ENCODE data around the gene SPPL2B. TPM values are rescaled to one million over a fixed set of nuclear protein-coding genes. Genes with fewer than 3 reads are reported as not detected.

Gene SPPL2B
- total RNA-seq, 1 donor from 2014 or later, result 16.3 TPM

GRCh38 chr19:2294687-2295335 is 33.7 kb upstream of the SPPL2B start:
- FAIRE-seq (no peak), DNase-seq (ENCODE audit: low spot score in 2 of 2) (peak; percentile 59 to 75)

- FAIRE-seq (no peak), DNase-seq (ENCODE audit: low spot score in 2 of 2) (no peak)
These were observed 32.3 kb upstream of the SPPL2B start for GRCh38 chr19:2296141-2296540.

- DNase-seq (ENCODE audit: low spot score in 2 of 2) (no peak), FAIRE-seq (no peak)
These were observed 28.0 kb upstream of the SPPL2B start for GRCh38 chr19:2300533-2300932.

GRCh38 chr19:2302319-2303210 is 25.9 kb upstream of the SPPL2B start:
- peak; percentile 54 to 80 for DNase-seq (ENCODE audit: low spot score in 2 of 2)
- no peak for FAIRE-seq

- DNase-seq (ENCODE audit: low spot score in 2 of 2) (no peak), FAIRE-seq (no peak)
These were observed 25.2 kb upstream of the SPPL2B start for GRCh38 chr19:2303211-2303798.

- FAIRE-seq, result no peak
- no peak for DNase-seq (ENCODE audit: low spot score in 2 of 2)
These were observed 22.8 kb upstream of the SPPL2B start for GRCh38 chr19:2305452-2306280.

GRCh38 chr19:2306281-2306806 is 22.1 kb upstream of the SPPL2B start:
- DNase-seq (ENCODE audit: low spot score in 2 of 2), result no peak
- no peak for FAIRE-seq

GRCh38 chr19:2306971-2307370 is 21.5 kb upstream of the SPPL2B start:
- FAIRE-seq, result no peak

GRCh38 chr19:2307518-2308012 is 20.9 kb upstream of the SPPL2B start:
- FAIRE-seq (no peak), DNase-seq (ENCODE audit: low spot score in 2 of 2) (no peak)

More at GRCh38 chr19:2306971-2307370, 21.5 kb upstream of the SPPL2B start:
- DNase-seq (ENCODE audit: low spot score in 2 of 2), result no peak

GRCh38 chr19:2308114-2308556 is 20.3 kb upstream of the SPPL2B start, which contains the start of gene LINGO3:
Gene LINGO3 (minus strand): TSS chr19:2308154. CDS start chr19:2291776, 16,378 bp downstream.
- no peak for FAIRE-seq
- no peak for DNase-seq (ENCODE audit: low spot score in 2 of 2)

GRCh38 chr19:2309734-2310362 is 18.6 kb upstream of the SPPL2B start:
- FAIRE-seq (no peak), DNase-seq (ENCODE audit: low spot score in 2 of 2) (peak in 1 of 2 donors; percentile 59)

- FAIRE-seq (no peak), DNase-seq (ENCODE audit: low spot score in 2 of 2) (no peak)
These were observed 17.4 kb upstream of the SPPL2B start for GRCh38 chr19:2311093-2311492.

- no peak for FAIRE-seq
- no peak for DNase-seq (ENCODE audit: low spot score in 2 of 2)
These were observed 15.5 kb upstream of the SPPL2B start for GRCh38 chr19:2312820-2313501.

GRCh38 chr19:2315121-2315817 is 13.2 kb upstream of the SPPL2B start:
- DNase-seq (ENCODE audit: low spot score in 2 of 2) (no peak), FAIRE-seq (no peak)

- FAIRE-seq, result no peak
- peak; percentile 78 to 82 for DNase-seq (ENCODE audit: low spot score in 2 of 2)
These were observed 12.6 kb upstream of the SPPL2B start for GRCh38 chr19:2315818-2316353.

- no peak for DNase-seq (ENCODE audit: low spot score in 2 of 2)
- FAIRE-seq, result no peak
These were observed 11.2 kb upstream of the SPPL2B start for GRCh38 chr19:2317300-2317699.

- no peak for DNase-seq (ENCODE audit: low spot score in 2 of 2)
- FAIRE-seq, result no peak
These were observed 10.7 kb upstream of the SPPL2B start for GRCh38 chr19:2317756-2318155.

- FAIRE-seq, result no peak
These were observed 9.6 kb upstream of the SPPL2B start for GRCh38 chr19:2318923-2319322.

More at GRCh38 chr19:2318923-2319322, 9.6 kb upstream of the SPPL2B start:
- no peak for DNase-seq (ENCODE audit: low spot score in 2 of 2)

All from frontal cortex (tissue), 4 donors.